COLO829 (cell line): ENCODE data around the gene CRADD.
"Not testable (repeated sequence)": the region's sequence is repeated elsewhere in the genome, so short reads cannot be mapped to it uniquely, and the experiment has no call there.

Experiments
- DNase-seq: peaks from one replicate; pipeline ENCODE4 v3.0.0; 2012; ENCODE audit warnings: low spot score

The CRADD gene

DNA sequence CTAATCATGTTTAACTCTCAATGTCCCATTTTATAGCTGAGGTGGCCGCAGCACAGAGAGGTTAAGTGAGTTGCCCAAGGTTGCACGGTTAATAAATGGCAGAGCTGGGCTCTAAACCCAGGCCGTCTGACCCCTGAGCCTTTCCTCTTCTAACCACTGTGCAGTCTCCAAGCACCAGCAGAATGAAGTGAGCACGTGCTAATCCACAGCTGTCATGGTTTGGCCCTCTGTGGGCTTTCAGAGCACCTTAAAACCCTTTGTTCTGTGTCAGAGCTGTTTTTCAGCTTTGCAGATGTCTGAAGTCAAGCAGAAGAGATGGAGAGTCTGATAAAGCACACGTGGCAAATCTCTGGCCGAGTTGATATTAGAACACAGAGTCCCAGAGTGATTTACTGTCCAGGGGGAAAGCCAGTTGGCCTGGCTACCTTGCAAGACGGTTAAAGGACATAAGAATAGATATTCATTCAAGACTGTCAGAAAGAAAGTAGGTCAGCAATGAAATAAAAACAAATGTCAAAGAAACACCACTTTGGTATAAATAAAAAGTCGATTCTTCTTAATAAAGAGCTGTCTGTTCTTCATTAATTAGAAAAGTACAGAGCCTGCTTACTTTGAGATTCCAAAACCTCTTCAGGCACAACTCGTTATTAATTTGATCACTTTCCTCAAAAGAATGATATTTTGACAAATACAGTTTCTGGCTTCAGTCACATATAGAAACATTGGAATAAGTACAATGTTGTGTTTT lies 107.3 kb downstream of the CRADD start:
- DNase-seq, result peak; percentile 63

DNA sequence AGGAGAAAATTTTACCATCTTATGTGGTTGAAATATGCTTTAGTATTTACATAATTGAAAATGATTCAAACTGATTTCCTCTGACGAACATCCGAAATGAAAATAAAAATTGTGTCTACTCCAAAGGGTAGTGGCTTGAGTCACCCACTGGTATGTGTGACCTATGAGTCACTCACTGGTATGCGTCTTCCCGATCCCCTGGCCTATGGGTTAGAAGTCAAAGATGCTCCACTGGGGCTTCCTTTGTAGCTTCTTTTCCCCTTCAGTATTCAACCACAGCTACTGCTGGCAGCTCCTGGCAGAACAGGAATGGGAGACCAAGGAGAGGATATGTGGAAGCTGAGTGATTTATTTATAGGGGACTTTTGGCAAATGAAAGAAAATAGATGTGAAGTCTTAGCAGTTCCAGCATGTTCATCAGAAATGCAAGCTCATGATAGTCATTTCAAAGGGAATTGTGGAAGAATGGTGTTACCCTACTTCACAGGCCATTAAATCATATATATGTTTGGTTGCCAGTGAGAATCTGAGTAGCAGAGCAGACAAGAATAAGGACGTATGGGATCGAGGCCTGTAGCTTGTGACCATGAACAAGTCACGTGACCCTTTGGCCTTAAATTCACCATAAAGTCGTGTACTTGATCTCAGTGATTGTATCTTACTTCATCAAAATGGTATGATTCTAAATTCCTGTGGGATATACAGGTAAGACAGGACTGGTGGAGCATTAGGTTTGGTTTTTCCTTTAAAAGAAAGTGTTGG lies 108.3 kb downstream of the CRADD start:
- peak; percentile 84 for DNase-seq

DNA sequence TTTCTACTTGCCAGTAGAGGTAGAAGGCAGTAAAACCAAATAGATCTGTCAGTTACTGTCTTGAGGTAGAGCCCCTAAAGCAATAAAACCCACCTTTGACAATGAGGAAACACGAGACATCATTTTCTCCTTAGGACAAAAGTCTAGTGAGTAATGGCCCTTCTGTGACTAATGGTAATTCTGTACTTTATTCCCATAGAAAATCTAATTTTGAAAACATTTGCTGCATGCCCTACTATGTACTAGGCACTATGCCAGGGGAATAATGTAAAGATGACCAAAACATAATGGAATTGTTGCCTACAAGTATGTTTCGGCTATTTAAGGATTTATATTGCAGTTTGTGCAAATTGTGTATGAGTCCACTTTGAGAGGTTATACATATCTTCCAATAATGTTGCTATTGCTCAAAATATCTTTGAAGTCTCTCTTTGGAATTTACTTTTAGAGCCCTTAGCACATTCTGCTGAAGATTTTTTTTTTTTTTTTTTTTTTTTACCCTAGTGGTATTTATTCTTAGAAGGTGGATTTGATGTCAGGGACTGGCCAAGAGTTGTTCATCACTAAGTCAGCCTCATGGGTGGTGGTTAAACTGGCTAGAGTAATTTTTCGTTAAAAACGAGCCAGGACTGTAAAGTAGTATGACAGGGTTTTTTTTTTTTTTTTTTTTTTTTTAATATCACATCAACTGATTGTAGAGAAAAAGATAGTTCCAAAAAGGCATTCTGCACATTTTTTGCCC lies 109.7 kb downstream of the CRADD start:
- DNase-seq, result no peak

DNA sequence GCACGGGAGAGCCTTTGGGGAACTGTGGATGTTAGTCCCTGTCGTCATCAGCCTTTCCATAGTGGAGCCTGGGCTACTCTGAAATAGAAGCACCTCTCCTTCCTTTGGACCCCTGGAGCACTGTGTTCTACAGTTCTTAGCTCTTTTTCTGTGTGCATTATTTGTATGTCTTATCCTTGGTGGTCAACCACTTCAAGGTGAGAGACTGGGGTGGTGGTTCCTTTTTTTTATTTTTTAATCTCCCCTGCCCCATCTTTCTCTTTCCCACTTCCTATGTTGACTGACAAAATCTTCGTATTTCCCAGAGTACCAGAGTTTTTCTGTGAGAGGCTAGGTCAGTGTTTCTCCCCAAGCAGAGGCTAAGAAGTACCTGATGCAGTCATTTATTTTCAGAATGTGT lies 111.7 kb downstream of the CRADD start:
- DNase-seq, result no peak

- DNase-seq, result no peak
Observed at GRCh38 chr12:93789767-93790166, 112.6 kb downstream of the CRADD start.

GRCh38 chr12:93790472-93791152 lies 113.4 kb downstream of the CRADD start:
- peak; percentile 69 for DNase-seq

GRCh38 chr12:93793007-93793406 lies 115.8 kb downstream of the CRADD start:
- DNase-seq, result no peak

GRCh38 chr12:93793983-93794382 lies 116.8 kb downstream of the CRADD start:
- no peak for DNase-seq

DNA sequence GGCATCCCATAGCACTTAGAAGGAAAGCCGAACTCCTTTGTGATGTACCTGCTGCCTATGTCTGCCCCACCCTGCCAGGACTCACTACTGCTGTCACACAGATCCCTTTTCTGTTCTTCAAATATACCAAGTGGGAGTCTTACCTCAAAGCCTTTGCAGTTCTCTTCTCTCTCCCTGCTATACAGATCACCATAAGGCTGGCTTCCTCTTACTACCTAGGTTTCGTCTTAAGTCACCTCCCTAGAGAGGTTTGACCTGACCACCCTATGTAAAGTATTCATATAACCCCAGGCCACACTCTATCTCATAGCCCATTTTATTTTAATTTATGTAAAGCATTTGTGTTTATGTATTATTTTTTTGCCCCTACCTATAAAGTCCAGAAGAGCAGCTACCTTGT lies 117.6 kb downstream of the CRADD start:
- DNase-seq, result no peak

- no peak for DNase-seq
Observed at GRCh38 chr12:93795352-93795751, 118.2 kb downstream of the CRADD start.

GRCh38 chr12:93796729-93797128 lies 119.6 kb downstream of the CRADD start:
- no peak for DNase-seq

DNA sequence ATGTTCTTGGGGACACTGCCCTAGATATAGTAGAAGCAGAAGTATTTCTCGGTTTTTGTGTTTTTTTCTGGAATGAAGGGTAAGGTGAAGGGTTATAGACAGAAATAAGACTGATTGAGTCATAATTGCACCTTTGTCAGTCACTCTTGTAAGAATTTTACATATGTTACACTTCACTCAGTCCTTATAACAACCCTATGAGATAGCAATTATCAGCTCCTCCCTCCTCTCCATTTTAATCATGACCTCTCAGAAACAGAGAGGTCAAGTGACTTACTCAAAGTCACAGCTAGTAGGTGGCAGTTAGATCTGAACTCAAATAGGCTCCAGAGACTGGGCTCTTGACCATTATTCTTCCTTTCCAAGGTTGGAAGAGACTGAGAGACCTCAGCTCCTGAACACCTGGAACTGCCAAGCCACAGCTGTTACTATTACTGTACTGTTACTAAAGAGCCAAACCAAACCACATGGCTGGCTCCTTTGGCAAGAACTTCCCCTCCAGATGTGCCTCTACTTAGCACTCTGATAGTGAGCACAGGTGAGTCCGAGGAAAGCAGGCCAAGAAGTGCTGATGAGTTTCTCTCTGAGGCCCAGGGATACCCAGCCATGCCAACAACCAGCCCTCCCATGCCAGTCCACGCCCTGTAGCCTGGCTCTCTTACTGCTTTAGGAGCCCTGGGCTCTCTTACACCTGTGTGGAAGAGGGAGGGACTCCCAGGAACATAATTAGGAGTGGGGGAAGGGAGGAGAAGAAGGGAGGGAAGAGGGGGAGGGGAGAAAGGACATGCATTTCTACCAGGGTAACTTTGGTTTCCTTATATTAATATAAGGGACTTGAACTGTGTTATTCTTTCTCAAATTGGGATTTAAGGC lies 121.3 kb downstream of the CRADD start:
- DNase-seq, result no peak

DNA sequence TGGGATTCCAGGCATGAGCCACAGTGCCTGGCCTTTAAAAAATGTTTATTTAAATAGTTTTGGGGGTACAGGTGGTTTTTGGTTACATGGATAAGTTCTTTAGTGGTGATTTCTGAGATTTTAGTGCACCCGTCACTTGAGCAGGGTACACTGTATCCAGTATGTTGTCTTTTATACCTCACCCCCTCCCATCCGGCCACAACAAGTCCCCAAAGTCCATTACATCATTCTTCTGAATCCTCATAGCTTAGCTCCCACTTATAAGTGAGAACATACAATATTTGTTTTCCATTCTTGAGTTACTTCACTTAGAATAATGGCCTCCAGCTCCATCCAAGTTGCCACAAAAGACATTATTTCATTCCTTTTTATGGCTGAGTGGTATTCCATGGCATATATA lies 124.5 kb downstream of the CRADD start:
- not testable (repeated sequence) for DNase-seq

DNA sequence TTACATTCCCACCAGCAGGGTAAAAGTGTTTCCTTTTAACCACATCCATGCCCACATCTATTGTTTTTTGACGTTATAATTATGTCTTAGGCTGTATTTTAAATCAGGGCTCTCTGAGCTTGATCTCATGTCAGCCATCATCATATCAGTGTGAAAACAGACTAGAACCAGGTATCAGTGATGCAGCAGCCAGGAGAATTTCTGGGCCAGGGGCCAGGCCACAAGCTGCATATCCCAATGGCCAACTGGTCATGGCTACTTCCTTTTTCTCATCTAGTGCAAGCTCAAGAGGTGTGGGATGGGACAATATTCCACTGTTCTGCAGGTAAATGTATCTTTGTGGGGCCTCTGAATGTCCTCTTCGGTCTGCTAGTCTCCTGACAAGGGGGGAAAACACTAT lies 125.1 kb downstream of the CRADD start:
- no peak for DNase-seq

- DNase-seq, result no peak
Observed at GRCh38 chr12:93802698-93803423, 125.7 kb downstream of the CRADD start.

GRCh38 chr12:93803424-93803807 lies 126.2 kb downstream of the CRADD start:
- no peak for DNase-seq

DNA sequence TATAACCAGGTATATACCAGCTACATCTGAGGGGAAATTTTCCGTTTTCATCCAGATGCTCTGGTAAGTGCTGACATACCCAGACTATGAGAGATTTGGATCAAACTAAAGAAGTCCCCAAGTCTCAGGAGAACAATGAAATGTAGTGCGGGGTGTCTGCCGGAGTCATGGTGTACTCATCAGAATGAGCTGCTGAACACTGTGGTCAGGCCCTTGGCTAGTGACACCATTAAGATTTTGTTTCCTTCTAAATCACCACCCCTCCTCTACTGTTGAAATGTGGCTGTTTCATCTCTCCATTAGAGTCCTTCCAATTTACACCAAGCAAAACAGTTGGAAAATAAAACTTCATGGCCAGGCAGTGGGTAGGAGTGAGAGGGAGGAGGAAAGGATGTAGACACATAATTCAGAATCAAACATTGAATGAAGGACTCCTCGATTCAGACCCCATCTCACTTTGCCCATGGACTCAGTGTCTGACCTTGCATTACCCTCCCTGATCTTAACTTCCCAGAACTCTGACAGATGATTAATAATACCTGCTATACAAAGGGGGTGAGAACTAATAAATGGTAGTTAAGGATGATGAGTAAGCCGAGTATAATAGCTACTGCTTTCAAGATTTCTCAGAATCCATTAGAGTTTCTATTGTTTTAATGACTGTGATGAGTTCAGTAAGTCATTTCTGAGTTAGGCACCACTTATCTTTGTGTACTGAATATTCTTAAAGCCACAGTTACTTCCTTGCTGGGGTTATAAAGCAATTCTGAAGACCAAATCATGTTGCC lies 127.4 kb downstream of the CRADD start:
- DNase-seq, result no peak

DNA sequence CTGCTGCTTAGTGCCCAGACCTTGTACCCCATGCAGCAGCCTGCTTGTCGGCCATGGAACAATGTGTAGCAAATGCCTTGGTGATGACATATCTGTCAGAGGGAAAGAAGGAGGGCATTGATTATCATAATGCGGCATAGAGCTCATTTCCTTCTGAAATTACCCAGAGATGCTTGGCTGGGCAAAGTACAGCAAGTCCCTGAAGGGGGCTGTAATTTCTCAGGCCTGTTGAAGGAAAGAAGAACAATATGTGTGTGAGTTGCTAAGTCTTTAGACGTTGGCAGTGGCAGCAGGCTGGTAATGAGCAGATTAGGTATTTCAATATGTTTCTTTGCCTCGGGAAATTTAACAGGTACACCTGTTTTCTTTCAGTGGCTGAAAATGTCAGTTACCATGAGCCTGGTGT lies 128.6 kb downstream of the CRADD start:
- DNase-seq, result no peak

DNA sequence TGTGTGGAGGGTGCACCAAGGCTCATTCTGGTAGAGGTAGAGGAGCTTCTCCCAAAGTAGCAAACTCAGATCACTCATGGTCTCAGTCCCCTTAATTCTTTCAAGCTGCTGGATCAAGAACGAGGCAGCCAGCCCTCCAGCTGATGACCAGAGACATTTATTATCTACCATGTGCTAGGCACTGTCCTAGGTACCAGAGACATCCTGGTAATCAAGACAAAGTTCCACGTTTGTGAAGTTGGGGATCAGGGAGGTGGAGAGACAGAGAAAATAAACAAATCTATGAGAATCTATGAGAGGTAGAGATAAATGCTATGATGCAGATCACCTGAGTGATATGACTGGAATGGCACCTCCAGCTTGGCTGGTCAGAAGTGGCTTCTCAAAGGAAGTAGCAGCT lies 130.2 kb downstream of the CRADD start:
- no peak for DNase-seq
